HG02642 (cell line): ENCODE results near the gene AQP12A.
"Not testable (repeated sequence)": the region's sequence is repeated elsewhere in the genome, so short reads cannot be mapped to it uniquely, and the experiment has no call there.

ENCODE experiments used
- ATAC-seq: cut with Tn5 transposase; IDR thresholded peaks from one replicate; pipeline ENCODE4 v1.9.1; 2021; ENCODE audit warnings: mild to moderate bottlenecking; ENCODE audit not compliant: unreplicated experiment, poor library complexity

AQP12A gene

GRCh38 chr2:240686460-240686859 lies 5.2 kb upstream of the AQP12A start:
- no peak for ATAC-seq

GRCh38 chr2:240687045-240687740 lies 4.5 kb upstream of the AQP12A start:
- no peak for ATAC-seq

GRCh38 chr2:240687741-240688552 lies 3.7 kb upstream of the AQP12A start:
- ATAC-seq, result no peak

GRCh38 chr2:240688553-240688919 lies 3.1 kb upstream of the AQP12A start:
- no peak for ATAC-seq

GRCh38 chr2:240689975-240690374 lies 1.7 kb upstream of the AQP12A start:
- no peak for ATAC-seq

- not testable (repeated sequence) for ATAC-seq
These were observed 1.1 kb upstream of the AQP12A start for GRCh38 chr2:240690421-240691074.

- not testable (repeated sequence) for ATAC-seq
These were observed 615 bp upstream of the AQP12A start for GRCh38 chr2:240691075-240691427.

GRCh38 chr2:240692583-240693561 lies 1.2 kb downstream of the AQP12A start:
- ATAC-seq, result not testable (repeated sequence)

- ATAC-seq, result not testable (repeated sequence)
These were observed 2.6 kb downstream of the AQP12A start for GRCh38 chr2:240694304-240694703.

- not testable (repeated sequence) for ATAC-seq
These were observed 3.9 kb downstream of the AQP12A start for GRCh38 chr2:240695593-240695992.

- not testable (repeated sequence) for ATAC-seq
These were observed 4.8 kb downstream of the AQP12A start for GRCh38 chr2:240696469-240696868.

GRCh38 chr2:240698852-240699561 lies 7.3 kb downstream of the AQP12A start:
- not testable (repeated sequence) for ATAC-seq

GRCh38 chr2:240699835-240700234 lies 8.2 kb downstream of the AQP12A start:
- not testable (repeated sequence) for ATAC-seq

GRCh38 chr2:240700616-240701015 lies 8.9 kb downstream of the AQP12A start:
- ATAC-seq, result not testable (repeated sequence)

- no peak for ATAC-seq
These were observed 9.5 kb downstream of the AQP12A start for GRCh38 chr2:240701091-240701735.

- no peak for ATAC-seq
These were observed 10.3 kb downstream of the AQP12A start for GRCh38 chr2:240701736-240702639.

- ATAC-seq, result no peak
These were observed 11.0 kb downstream of the AQP12A start for GRCh38 chr2:240702640-240703011.
